ENCODE data around the gene TSPAN1.

Gene TSPAN1

GRCh38 chr1:46160212-46160611, 14.7 kb upstream of the TSPAN1 start:
- DNase-seq (ENCODE audit: low read depth in 2 of 2), result no peak

- no peak for DNase-seq (ENCODE audit: low read depth in 2 of 2)
Observed at GRCh38 chr1:46166521-46167462, 8.1 kb upstream of the TSPAN1 start.

GRCh38 chr1:46168477-46168876, 6.4 kb upstream of the TSPAN1 start:
- no peak for DNase-seq (ENCODE audit: low read depth in 2 of 2)

GRCh38 chr1:46169811-46170454, 5.0 kb upstream of the TSPAN1 start:
- no peak for DNase-seq (ENCODE audit: low read depth in 2 of 2)

GRCh38 chr1:46171351-46171750, 3.5 kb upstream of the TSPAN1 start:
- no peak for DNase-seq (ENCODE audit: low read depth in 2 of 2)

GRCh38 chr1:46171871-46172270, 3.0 kb upstream of the TSPAN1 start:
- DNase-seq (ENCODE audit: low read depth in 2 of 2), result no peak

GRCh38 chr1:46172321-46172720, 2.6 kb upstream of the TSPAN1 start:
- no peak for DNase-seq (ENCODE audit: low read depth in 2 of 2)

GRCh38 chr1:46173361-46173856, 1.5 kb upstream of the TSPAN1 start:
- no peak for DNase-seq (ENCODE audit: low read depth in 2 of 2)

GRCh38 chr1:46175243-46175642, 356 bp downstream of the TSPAN1 start:
- no peak for DNase-seq (ENCODE audit: low read depth in 2 of 2)

GRCh38 chr1:46176211-46176865, 1.5 kb downstream of the TSPAN1 start, which contains the start of gene P3R3URF:
Gene P3R3URF (minus strand): TSS chr1:46176488. CDS start chr1:46176471, 17 bp downstream.
- no peak for DNase-seq (ENCODE audit: low read depth in 2 of 2)

GRCh38 chr1:46179138-46180081, 4.5 kb downstream of the TSPAN1 start:
- peak; percentile 18 to 54 for DNase-seq (ENCODE audit: low read depth in 2 of 2)

GRCh38 chr1:46180082-46180616, 5.3 kb downstream of the TSPAN1 start:
- no peak for DNase-seq (ENCODE audit: low read depth in 2 of 2)

GRCh38 chr1:46181343-46182260, 6.7 kb downstream of the TSPAN1 start:
- DNase-seq (ENCODE audit: low read depth in 2 of 2), result no peak

GRCh38 chr1:46183079-46183847, 8.4 kb downstream of the TSPAN1 start:
- DNase-seq (ENCODE audit: low read depth in 2 of 2), result no peak

- no peak for DNase-seq (ENCODE audit: low read depth in 2 of 2)
Observed at GRCh38 chr1:46183926-46184557, 9.2 kb downstream of the TSPAN1 start.

- peak; percentile 26 to 55 for DNase-seq (ENCODE audit: low read depth in 2 of 2)
Observed at GRCh38 chr1:46184920-46185658, 10.2 kb downstream of the TSPAN1 start.

GRCh38 chr1:46186076-46186475, 11.2 kb downstream of the TSPAN1 start:
- DNase-seq (ENCODE audit: low read depth in 2 of 2), result no peak
